Measurements from ENCODE around the gene ARPC5.
"Not testable (repeated sequence)": the region's sequence is repeated elsewhere in the genome, so short reads cannot be mapped to it uniquely, and the experiment has no call there.

ARPC5 gene

DNA sequence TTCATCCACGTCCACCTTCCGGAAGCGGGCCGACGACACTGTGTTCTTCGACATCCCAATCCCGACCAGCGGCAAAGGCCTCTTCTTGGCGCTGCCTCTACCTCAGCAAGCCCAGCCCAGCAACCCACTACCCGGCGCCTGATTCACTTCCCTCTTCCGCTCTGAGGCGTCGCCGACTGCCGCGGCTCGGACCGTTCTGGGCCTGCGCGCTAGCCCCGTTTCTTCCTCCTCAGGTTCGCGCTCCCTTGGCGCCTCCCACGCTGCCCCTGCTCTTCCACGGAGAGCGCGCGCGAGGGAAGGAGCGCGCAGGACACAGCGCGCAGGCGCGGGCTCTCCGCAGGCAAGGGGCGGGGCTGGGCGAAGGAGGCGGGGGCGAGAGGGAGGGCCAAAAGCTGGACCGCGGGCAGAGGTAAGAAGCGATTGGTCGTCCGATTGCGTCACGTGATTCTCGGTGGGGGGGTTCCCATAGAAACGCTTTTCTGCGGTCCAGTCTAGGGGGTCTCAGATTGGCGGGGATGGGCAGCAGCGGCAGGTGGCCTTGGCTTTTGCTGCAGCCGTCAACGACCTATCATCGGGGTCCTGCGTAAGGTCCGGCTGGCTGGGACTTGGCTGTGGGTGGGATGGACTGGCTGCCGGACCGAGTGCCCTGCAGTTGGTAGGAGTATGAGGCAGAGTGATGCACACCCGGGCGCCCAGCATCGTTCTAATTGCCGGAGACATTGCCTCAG lies at the start of gene ARPC5:
TSS of gene ARPC5 (minus strand) at position 178 of the 728 bp plus-strand sequence. CDS start at position 54, 124 bp downstream.
- DNase-seq, result peak; percentile 100

DNA sequence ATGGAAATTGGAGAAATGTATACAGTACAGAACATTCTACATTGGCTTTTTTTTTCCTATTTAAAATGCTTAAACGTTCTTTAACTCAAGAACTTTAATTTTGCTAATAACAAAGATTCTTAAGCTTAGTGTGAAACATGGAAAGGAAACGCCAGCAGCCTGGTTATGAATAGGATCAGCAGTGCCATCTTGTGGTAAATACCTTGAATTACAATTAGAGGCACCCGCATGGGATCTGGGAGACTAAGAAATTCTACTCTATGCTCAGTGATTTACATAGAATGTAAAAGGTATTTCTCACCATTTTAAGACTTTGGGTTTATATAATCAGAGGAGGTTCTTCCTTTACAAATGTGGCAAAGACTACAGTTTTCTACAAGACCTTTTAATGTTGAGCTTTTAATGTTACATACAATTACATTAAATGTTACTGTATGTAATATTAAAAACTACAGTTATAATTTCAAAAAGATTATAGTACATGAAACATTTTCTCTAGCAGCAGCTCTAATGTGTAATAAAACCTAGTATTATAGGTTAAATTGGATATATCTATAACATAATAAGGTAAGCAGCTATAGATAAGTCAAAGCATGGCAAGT lies 49.6 kb upstream of the ARPC5 start:
- peak; percentile 70 to 89 (median 79) for DNase-seq

DNA sequence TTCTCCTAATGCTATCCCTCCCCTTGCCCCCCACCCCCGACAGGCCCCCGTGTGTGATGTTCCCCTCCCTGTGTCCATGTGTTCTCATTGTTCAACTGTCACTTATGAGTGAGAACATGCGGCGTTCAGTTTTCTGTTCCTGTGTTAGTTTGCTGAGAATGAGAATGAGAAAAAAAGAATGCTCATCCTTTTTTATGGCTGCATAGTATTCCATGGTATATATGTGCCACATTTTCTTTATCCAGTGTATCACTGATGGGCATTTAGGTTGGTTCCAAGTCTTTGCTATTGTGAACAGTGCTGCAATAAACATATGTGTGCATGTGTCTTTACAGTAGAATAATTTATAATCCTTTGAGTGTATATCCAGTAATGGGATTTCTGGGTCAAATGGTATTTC lies 43.8 kb upstream of the ARPC5 start:
- DNase-seq, result not testable (repeated sequence)

DNA sequence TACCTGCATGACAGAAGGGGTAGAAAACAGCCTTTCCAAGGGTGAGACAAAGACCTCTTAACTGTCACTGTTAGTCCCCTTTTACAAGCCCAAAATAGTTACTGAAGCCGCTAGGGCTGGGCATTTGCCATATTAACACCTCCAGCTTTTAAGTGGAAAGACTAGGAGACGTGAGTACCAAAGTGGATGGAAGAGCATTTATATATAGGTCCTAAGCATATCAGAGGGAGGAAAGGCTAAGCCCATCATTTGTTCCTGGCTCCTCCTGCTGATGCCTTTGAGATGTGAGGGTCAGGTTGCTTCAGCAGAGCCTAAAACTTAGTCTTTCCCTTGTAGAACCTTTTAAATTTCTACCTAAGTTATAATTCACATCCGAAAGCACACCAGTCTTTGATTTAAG lies 43.2 kb upstream of the ARPC5 start:
- DNase-seq, result no peak

DNA sequence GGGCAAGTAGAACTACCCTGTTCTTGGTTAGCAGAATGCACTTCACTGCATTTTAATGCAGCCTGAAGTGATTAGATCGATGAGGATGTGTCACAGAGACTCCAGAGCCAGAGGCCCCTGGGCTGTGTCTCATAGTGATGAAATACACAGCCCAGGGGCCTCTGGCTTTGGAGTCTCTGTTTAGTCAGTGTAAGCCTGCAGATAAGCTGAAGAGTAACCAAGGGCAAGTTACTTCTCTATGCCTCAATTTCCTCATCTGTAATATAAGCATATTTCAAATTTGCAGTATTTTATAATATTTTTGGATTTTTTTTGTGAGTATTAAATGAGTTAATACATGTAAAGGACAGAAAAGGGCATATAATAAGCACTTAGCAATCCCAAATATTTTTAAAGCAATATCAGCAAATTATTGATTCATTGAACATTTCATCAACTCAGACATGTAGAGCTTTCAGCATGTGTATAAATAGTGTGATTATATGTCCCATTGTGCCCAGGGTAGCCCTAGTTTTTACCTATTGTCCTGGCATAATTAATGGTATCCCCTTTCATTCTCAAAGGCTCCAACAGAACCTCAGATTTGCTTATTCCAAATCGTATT lies 41.1 kb upstream of the ARPC5 start:
- no peak for DNase-seq

DNA sequence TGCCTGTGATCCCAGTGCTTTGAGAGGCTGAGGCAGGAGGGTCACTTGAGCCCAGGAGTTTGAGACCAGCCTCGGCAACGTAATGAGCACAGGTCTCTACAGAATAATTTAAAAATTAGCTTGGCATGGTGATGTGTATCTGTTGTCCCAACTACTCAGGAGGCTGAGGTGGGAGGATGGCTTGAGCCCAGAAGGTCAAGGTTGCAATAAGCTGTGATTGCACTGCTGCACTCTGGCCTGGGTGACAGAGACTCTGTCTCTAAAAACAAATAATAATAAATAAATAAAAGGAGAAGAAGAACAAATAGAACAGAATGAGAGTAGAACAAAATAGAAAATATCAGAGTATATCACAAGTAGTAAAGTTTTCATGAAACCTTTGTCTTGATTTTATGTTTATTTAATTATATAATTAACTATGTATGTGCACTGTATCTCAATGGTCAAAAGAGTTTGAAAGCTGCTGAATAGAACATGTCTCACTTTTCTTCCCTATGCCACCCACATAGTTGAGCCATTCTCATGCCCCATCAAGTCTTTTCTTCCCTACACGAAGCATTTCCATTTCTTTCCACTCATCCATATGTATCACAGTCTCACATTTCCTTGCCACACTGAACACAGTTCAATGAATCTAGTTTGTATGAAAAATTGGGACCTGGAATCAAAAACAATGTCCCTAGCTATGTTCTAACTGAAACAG lies 40.5 kb upstream of the ARPC5 start:
- DNase-seq, result no peak

DNA sequence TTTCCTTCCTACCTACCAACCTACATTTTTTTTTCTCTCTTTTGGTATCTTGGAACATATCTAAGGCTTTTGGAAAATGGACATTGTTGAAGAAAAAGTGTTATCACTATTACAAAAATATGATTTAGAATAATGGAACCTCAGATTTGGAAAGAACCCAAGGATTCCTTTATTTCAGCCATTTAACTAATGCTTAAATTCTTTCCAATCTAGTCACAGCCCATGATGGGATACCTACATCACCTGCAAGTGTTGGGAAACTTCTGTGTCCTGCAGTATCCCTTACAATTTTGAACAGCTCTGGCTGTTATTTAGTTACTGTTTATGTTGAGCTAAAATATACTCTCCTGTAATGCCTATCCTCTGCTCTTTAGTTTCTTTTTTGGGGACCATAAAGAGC lies 39.8 kb upstream of the ARPC5 start:
- DNase-seq, result no peak

DNA sequence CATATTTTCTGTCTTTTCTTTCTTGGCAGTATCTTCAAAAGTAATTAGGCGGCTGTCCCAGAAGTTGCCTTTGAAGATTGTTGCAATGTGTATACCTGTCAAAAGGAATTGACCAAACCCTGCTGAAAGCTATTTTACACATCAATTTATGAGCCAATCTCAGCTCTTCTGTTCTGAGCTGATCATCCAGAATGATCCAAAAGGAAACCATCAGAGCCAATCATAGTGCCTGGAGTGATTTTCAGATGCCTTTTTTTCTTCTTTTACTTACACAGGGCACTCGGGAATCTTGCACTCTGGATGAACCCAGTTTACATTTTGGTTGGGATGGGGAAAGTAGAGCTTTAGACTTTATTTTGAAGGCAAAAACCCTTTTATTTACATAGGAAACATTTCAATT lies 39.3 kb upstream of the ARPC5 start:
- DNase-seq, result no peak

DNA sequence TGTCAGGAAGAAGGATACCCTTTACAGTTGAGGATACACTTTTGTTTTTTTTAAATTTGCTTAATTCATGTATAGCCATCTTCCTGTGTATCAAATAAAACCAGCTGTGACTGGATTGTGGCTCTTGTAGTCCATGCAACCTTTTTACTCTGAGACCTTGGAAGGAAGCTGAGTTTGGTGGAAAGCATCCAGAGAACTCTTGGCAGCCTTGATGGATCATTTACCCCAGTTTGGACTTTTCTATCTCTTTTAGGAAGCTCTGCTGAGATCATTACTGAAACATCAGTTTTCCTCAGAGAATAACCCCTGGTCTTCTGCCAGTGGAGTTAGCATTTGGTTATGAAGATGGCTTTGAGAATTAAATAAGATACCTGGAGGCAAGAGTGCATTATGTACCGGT lies 38.8 kb upstream of the ARPC5 start:
- no peak for DNase-seq

DNA sequence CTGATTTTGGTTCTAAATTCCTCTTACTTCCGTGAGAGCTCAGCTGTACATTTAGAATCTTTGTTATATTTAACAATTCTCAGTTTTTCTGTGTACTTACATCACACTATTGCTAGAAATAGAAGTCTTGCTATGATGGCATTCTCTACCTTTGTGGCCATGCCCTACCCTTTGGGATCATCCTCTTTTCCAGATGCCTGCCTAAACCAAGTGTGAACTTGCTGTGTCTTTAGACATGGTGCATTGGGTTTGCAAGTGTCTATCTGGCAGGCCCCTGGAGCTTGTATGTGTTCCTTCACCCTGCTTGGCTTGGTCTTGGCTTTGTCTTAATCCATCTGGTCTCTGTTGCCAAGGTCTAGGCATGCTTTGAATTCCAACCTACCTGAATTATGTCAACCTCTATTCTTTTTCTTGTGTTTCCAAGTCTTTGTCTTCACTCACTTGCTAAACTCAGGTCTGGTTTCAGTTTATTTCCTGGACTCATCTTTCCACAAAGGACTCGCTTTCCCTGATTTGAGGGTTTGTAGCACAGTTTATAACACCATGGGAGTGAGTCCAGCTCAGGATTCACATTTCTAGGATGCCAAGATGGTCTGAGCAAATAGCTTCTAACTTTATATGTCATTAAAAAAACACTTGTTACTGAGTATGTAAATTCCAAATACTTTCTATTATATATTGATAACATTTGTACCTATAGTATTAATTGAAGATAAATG lies 38.2 kb upstream of the ARPC5 start:
- DNase-seq, result no peak

DNA sequence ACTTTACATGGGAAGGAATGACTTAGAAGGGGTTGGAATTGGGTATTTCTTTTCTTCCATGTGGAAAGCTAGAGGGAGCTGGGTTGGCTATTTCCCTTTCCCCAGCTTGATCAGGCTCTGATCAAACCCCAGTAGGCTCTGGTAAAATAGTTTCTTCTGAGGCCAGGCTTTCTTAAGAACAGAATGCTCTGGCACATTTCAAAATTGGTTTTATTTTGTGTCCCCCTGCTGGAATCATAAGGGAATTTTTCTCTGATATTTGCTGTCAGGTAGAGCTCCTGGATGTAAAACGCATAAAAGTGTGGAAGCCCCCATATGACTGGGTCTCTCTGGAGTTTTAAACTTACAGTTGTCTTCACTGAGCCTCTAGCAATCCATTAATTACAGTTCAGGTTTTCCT lies 34.6 kb upstream of the ARPC5 start:
- DNase-seq, result no peak

DNA sequence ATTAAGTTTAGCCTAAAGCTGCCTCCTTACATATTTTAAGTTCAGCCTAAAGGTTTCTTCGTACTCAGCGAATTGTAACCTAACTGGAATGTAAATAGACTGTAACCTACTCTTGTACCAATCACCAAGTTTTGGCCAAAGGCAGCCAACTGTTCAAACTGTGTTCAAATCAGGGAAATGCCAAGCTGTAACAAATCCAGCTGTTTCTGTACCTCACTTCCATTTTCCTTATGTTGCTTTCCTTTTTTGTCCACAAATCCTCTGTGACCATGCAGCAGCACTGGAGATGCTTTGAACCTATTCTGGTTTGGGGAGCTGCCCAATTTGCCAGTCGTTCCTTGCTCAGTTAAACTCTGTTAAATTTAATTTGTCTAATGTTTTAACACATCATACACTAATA lies 20.8 kb upstream of the ARPC5 start:
- DNase-seq, result peak in 1 of 3 donors; percentile 20

DNA sequence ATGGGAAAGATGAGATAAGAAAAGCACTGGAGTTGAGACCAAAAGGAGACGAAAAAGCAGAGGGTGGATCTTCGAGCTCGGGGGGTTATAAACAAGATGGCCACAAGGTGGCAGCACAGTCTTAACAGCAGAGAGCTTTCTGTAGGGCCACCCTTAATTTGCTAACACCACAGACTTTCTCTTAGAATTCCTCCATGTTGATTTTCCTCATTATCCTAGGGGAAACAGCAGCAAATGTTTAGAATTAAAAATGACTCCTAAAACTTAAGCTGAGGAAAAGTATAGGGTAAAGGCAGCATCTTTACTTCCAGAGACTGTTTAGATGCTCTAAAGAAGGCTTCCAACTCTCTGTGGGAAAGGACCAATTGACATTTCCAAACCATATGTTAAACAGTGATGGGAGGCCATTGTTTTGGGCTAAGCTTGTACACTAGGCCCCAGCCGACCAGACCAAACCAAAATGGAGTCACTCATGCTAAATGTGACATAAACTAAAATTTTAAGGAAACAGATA lies 20.0 kb upstream of the ARPC5 start:
- DNase-seq, result peak; percentile 87 to 92 (median 91)

DNA sequence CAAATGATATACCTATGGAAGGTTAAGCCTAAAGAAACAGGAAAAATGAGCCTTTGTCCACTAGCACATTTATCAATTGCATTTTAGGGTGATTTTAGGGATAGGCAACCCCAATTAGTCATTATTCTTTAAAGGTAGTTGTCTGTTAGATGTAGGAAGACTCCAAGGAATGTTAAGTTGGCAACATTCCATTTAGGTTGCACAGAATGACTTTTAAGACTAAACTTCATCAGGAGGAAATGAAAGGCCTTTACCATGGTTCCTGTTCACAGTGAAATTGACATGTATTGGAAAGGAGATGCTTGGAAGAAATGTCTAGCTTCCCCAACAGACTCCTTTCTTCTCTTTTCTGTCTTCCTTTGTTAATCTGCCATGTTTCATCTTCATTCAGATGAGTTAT lies 19.1 kb upstream of the ARPC5 start:
- no peak for DNase-seq

DNA sequence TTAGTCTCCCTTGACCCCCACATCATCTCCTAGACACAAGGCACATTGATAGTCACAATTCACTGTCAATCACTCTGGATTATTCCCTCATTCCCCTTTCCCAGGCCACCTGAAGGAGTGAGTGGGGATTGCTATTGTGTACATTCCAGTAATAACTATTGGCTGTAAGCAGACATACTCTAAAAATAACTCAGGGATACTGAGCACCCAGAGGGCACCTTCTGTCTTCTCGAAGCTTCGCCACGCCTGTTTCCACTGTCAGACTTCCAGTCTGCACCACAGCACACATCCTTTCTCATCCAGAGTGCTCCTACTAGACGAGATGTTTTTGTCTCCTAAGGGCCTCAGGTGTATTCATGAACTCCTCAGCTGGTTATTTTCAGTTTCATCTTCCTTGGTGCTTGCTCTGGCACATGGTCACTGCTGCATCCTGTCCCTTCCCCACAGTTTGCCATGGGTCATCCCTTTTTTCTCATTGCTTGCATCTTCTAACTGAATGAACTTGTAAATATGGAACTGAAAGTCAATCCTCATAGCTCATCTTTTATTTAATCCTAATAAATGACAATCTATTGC lies 18.4 kb upstream of the ARPC5 start:
- no peak for DNase-seq

DNA sequence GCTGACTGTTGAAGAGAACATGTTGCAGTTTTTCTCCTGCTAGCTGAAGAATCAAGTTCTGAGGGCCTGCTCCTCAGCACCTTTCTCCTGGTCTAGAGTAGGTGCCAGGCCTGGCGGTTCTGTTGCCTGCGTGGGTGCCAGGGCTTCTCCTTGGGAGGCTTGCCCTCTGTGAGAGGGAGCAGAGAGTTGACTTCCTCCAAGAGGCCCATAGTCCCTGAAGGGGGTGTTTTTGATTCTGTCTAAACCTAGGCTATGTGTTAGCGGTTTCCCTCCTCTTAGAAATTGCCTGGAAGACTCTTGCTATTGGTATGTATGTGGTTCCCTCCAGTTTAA lies 17.8 kb upstream of the ARPC5 start:
- DNase-seq, result no peak

DNA sequence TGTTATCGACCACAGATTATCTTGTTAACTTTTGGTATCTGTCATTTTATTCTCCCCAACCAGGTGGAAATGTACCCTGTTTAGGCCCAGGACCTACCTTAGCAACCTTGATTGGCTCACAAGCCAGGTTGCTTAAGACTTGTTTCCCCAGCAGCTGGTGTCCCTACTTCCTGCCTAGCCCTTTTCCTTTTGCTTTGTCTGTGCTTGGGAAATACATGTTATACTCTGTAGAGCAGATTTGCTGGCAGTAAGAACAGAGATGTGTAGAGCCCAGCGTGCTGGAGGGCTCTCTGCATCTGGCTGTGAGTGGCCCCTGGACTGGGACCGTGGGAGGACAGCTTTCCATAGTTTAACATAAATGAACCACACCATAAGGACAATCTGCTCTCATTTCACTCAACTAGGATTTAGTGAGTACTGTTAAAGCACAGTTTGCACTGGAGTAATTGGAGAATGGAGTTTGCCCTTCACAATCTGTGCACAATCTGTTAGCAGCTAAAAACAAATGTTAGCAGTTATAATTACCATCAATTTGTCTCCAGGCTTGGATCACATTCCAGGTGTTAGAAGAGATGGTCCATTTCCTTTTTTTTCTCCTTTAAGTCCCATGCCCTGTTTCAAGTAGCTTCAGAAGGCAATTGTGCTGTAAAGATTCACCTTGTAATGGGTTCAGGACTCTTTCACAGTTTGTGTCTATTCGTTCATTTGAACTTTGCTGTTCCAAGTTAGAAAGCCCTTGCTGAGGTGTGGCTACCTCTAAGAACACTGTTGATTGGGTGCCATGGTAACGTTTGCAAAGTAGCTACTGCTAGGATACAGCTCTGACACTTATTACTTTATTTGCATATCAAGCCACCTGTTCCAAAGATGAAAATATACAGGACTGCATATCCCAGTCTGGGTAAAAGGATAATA lies 17.2 kb upstream of the ARPC5 start, which contains the start of gene APOBEC4:
TSS of gene APOBEC4 (minus strand) at position 770 of the 915 bp plus-strand sequence. CDS start 4,535 bp downstream, outside the sequence.
- DNase-seq, result no peak

DNA sequence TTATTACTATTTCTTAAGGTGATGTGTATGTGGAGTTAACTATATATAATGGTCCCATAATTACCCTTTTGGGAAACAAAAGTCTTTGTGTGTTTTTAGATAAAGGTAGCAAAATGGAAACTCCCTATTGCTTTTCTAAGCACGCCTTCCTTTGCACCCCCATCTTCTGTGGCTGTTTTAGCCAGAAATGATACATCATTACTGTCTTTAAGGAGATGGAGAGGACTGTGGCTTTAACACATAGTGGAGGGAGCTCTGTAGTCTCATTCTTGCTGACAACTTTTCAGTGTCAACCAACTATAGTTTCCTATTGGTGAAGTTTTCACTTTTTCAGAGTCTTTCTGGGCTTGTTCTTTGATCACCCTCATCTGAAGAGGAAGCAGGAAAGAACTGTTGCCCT lies 16.5 kb upstream of the ARPC5 start:
- no peak for DNase-seq

DNA sequence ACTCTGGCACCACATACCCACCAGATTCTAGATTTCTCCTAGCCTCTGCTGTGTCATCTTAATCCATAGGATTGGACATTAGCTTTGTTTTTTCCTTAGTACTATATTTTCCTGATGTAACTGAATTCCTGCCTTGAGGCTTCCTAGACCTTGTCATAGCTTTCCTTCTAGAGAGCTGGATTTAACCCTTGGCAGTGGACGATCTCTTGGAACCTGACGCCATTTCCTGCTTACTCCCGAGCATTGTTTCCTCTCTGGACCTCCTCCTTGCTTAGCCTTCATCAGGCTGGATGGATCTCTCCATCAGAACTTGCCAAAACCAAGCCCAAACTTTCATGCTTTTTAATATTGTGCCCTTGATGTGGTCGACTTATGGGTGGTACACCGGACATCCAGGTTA lies 16.0 kb upstream of the ARPC5 start:
- DNase-seq, result no peak

DNA sequence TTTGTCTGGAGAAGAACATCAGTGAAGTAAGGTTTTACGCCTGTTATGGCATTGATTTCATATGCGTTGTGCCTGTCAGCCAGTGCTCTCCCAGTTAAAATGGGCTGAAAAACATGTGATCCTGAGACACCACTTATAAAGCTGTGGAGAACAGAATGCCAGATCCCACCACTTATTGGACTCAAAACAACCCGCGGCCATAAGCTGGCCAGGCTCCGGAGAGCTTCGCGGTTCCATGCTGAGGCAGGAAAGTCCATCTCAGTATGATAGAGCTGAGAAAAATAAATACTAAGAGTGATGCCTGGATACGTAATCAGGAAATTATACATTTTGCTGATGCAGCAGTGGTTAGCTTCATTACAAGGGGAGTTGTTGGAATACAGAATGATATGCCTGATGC lies 12.5 kb upstream of the ARPC5 start:
- DNase-seq, result no peak

DNA sequence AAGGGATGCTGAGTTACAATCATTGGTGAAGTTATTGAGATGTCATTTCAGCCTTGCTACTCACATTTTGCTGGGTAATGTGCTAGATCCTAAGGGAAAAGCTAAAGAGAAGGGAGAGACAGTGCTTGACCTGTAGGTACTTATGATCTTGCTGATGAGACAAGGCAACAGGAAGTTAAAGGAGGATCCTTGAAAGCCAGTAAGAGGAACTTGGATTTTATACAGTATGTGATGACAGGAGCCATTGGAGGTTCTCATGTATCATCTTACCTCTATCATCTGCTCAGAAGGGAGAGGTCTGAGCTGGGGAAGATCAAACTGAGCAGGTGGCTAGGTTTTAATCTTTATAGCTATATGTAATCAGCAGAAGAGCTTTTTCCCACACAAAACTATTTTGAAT lies 11.2 kb upstream of the ARPC5 start:
- DNase-seq, result no peak

Measured in suppressor macrophage treated with lipopolysaccharide for 1 hour (primary cell).